Stimulated activated CD8-positive, alpha-beta memory T cell treated with anti-CD3 and anti-CD28 coated beads, Interleukin-12 subunit alpha, Interleukin-12 subunit beta, amount 100 ng/mL, for 4 hours (primary cell): ENCODE data around the gene DPY19L1.
"Not testable (repeated sequence)": the region's sequence is repeated elsewhere in the genome, so short reads cannot be mapped to it uniquely, and the experiment has no call there.

Source experiments
- DNase-seq: peaks from one replicate; pipeline ENCODE4 v3.0.0-alpha.2; 2020; ENCODE audit warnings: low read depth

DPY19L1 gene

GRCh38 chr7:35037211-35037525 is at the start of gene DPY19L1:
Gene DPY19L1, minus strand, starts transcription at chr7:35037485. Its CDS starts 91 bp downstream, at chr7:35037394.
- DNase-seq, result no peak

- not testable (repeated sequence) for DNase-seq
Observed at GRCh38 chr7:35079517-35079916, 42.2 kb upstream of the DPY19L1 start.

- DNase-seq, result not testable (repeated sequence)
Observed at GRCh38 chr7:35074008-35074407, 36.7 kb upstream of the DPY19L1 start.

- not testable (repeated sequence) for DNase-seq
Observed at GRCh38 chr7:35072950-35073827, 35.9 kb upstream of the DPY19L1 start.

GRCh38 chr7:35069084-35069483 is 31.8 kb upstream of the DPY19L1 start:
- not testable (repeated sequence) for DNase-seq

- not testable (repeated sequence) for DNase-seq
Observed at GRCh38 chr7:35065382-35065781, 28.1 kb upstream of the DPY19L1 start.

- DNase-seq, result not testable (repeated sequence)
Observed at GRCh38 chr7:35058571-35058970, 21.3 kb upstream of the DPY19L1 start.

- DNase-seq, result not testable (repeated sequence)
Observed at GRCh38 chr7:35057505-35058451, 20.5 kb upstream of the DPY19L1 start.

GRCh38 chr7:35055733-35056132 is 18.4 kb upstream of the DPY19L1 start:
- DNase-seq, result not testable (repeated sequence)

- DNase-seq, result not testable (repeated sequence)
Observed at GRCh38 chr7:35053488-35054175, 16.3 kb upstream of the DPY19L1 start.

- DNase-seq, result not testable (repeated sequence)
Observed at GRCh38 chr7:35048390-35048789, 11.1 kb upstream of the DPY19L1 start.

- DNase-seq, result not testable (repeated sequence)
Observed at GRCh38 chr7:35047912-35048305, 10.6 kb upstream of the DPY19L1 start.

- not testable (repeated sequence) for DNase-seq
Observed at GRCh38 chr7:35047263-35047911, 10.1 kb upstream of the DPY19L1 start.

- not testable (repeated sequence) for DNase-seq
Observed at GRCh38 chr7:35043301-35043700, 6.0 kb upstream of the DPY19L1 start.

- DNase-seq, result no peak
Observed at GRCh38 chr7:35040906-35041305, 3.6 kb upstream of the DPY19L1 start.

GRCh38 chr7:35039343-35039742 is 2.1 kb upstream of the DPY19L1 start:
- DNase-seq, result no peak

- DNase-seq, result no peak
Observed at GRCh38 chr7:35038354-35038753, 1.1 kb upstream of the DPY19L1 start.

- DNase-seq, result peak; percentile 92
Observed at GRCh38 chr7:35037526-35038341, 449 bp upstream of the DPY19L1 start.

GRCh38 chr7:35036361-35037171 is 719 bp downstream of the DPY19L1 start:
- DNase-seq, result peak; percentile 10

- DNase-seq, result no peak
Observed at GRCh38 chr7:35035511-35035961, 1.7 kb downstream of the DPY19L1 start.
